GM23338 (cell line): Measurements from ENCODE around the gene PXMP2.

Source experiments
- CTCF ChIP-seq, 2 experiments: fragments of 200-600 bp in 1 of 2; sonication (generic) in 1 of 2; conservative IDR thresholded peaks; 2 replicates each; pipeline versions ENCODE4 v1.5.1 to v1.6.1; 2016 to 2017; ENCODE audit warnings: antibody characterized with exemption in 2 of 2, low read depth in 2 of 2, mild to moderate bottlenecking in 2 of 2, moderate library complexity in 1 of 2
- POLR2AphosphoS5 ChIP-seq: IDR thresholded peaks from 2 replicates; pipeline ENCODE4 v1.6.1; 2016; ENCODE audit warnings: antibody characterized with exemption, low read depth
- ZNF331 ChIP-seq: fragments of 250-450 bp; sonication (Bioruptor Pico); IDR thresholded peaks from 2 replicates; pipeline ENCODE4 v1.5.0; 2020; ENCODE audit warnings: low read depth, mild to moderate bottlenecking, moderate library complexity

DNA sequence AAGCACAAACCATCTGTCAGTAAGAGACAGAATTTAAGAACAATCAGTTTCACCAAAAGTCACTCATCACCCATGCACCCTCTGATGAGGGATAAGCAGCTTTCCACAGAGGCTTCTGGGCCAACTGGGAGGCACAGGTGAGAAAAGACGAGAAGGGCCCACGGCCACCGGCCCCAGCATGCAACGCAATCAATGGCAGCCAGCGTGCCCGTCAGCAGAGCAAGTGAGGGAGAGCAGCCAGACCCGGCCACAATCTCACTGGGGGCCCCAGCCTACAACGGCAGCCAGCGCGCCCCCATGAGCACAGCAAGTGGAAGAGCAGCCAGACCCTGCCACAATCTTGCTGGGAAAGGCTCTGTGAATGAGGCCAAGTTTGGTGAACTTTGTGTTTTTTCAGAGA is 60.9 kb downstream of the PXMP2 start:
- TF ChIP-seq CTCF (conservative IDR thresholded peaks at IDR 0.05; ENCODE audit: low read depth in 2 of 2) (peak in 1 of 2 experiments; percentile 17; a peak in 1 of 4 replicates), POLR2AphosphoS5 (no peak), ZNF331 (no peak)
